Fibroblast of gingiva (primary cell): ENCODE results near the gene GBE1.

Experiments
- DNase-seq: peaks from one replicate; pipeline ENCODE4 v3.0.0-alpha.2; 2011; ENCODE audit warnings: low read depth

GBE1 gene

GRCh38 chr3:81468391-81468790, 293.1 kb downstream of the GBE1 start:
- no peak for DNase-seq

GRCh38 chr3:81466201-81466560, 295.3 kb downstream of the GBE1 start:
- no peak for DNase-seq

GRCh38 chr3:81465510-81466200, 295.8 kb downstream of the GBE1 start:
- DNase-seq: peak; percentile 48

- DNase-seq: peak; percentile 18
These were observed 297.7 kb downstream of the GBE1 start for GRCh38 chr3:81463781-81464180.

GRCh38 chr3:81462921-81463320, 298.5 kb downstream of the GBE1 start:
- no peak for DNase-seq

GRCh38 chr3:81459733-81460132, 301.7 kb downstream of the GBE1 start:
- no peak for DNase-seq

GRCh38 chr3:81452418-81452817, 309.0 kb downstream of the GBE1 start:
- peak; percentile 40 for DNase-seq

- DNase-seq: peak; percentile 59
These were observed 309.8 kb downstream of the GBE1 start for GRCh38 chr3:81451611-81452010.

GRCh38 chr3:81451140-81451539, 310.3 kb downstream of the GBE1 start:
- DNase-seq: no peak

GRCh38 chr3:81446806-81447205, 314.6 kb downstream of the GBE1 start:
- peak; percentile 50 for DNase-seq

- no peak for DNase-seq
These were observed 315.7 kb downstream of the GBE1 start for GRCh38 chr3:81445712-81446111.

- no peak for DNase-seq
These were observed 316.5 kb downstream of the GBE1 start for GRCh38 chr3:81444817-81445460.

- peak; percentile 92 for DNase-seq
These were observed 317.5 kb downstream of the GBE1 start for GRCh38 chr3:81443958-81444357.

- DNase-seq: no peak
These were observed 318.0 kb downstream of the GBE1 start for GRCh38 chr3:81443457-81443782.

GRCh38 chr3:81442758-81443456, 318.5 kb downstream of the GBE1 start:
- DNase-seq: no peak

- no peak for DNase-seq
These were observed 320.8 kb downstream of the GBE1 start for GRCh38 chr3:81440661-81441060.
